Left lung (tissue), 10 donors: ENCODE results near the gene PPM1J. TPM values are rescaled to one million over a fixed set of nuclear protein-coding genes. Genes with fewer than 3 reads are reported as not detected.

ENCODE experiments used
- ATAC-seq: fragments of 200-7000 bp; cut with Tn5 transposase; one replicate; pipeline ENCODE4 v1.9.1; 2020; ENCODE audit warnings: moderate library complexity
- DNase-seq, 4 donors: peaks; one replicate each; pipeline ENCODE4 v3.0.0-alpha.2; 2013 to 2020
- H3K27ac ChIP-seq, 2 donors: fragments of 200-600 bp; sonication (generic) in 1 of 2; one replicate each; pipeline versions ENCODE4 v1.5.0 to v1.8.0; 2020 to 2021
- H3K27me3 ChIP-seq, 2 donors: fragments of 200-600 bp; sonication (generic) in 1 of 2; one replicate each; pipeline versions ENCODE4 v1.5.0 to v1.8.0; 2020 to 2021
- H3K36me3 ChIP-seq, 2 donors: fragments of 200-600 bp; sonication (generic) in 1 of 2; one replicate each; pipeline versions ENCODE4 v1.5.0 to v1.8.0; 2020 to 2021
- H3K4me1 ChIP-seq, 2 donors: fragments of 200-600 bp; one replicate each; pipeline ENCODE4 v1.8.0; 2021
- H3K4me3 ChIP-seq, 2 donors: fragments of 200-600 bp; sonication (generic) in 1 of 2; one replicate each; pipeline versions ENCODE4 v1.5.0 to v1.8.0; 2020 to 2021; ENCODE audit warnings: mild to moderate bottlenecking in 1 of 2
- H3K9me3 ChIP-seq, 2 donors: fragments of 200-600 bp; sonication (generic) in 1 of 2; one replicate each; pipeline versions ENCODE4 v1.5.0 to v1.8.0; 2020 to 2021
- CTCF ChIP-seq, 2 donors: fragments of 200-600 bp; sonication (generic) in 1 of 2; IDR thresholded peaks; one replicate each; pipeline versions ENCODE4 v1.5.0 to v1.8.0; 2021; ENCODE audit warnings: antibody characterized with exemption in 2 of 2
- intact Hi-C, 2 donors: fragments of 100-400 bp; cut with DNase I; formaldehyde crosslinking; loops; one replicate each; pipeline versions ENCODE4 v1.11.2 to v1.14.2; 2022
- polyA plus RNA-seq, 6 donors: library from polyadenylated mRNA; unstranded; fragments of 120-200 nt; gene quantifications; one replicate each; pipeline ENCODE4 v1.2.1, GENCODE V29; 2013; ENCODE audit not compliant: insufficient read length in 6 of 6
- total RNA-seq, 2 donors: library from RNA; stranded (reverse); fragmentation: NEBNext Ultra II Directional; extraction: Animal tissue kit (Norgen Biotek cat#: 25700); gene quantifications; one replicate each; pipeline ENCODE4 v1.2.1, GENCODE V29; 2021
- donor health status: DM: no; HTN: yes; CAD: no.
- donor health status: DM: no; HTN: no; CAD: no.

The PPM1J gene
- total and polyA plus RNA-seq, 8 donors, result 0.47 to 0.93 (median 0.65) TPM

- H3K27me3 ChIP-seq, result peaks cover 0 to 51% of the 10 kb centered on the region in 2 donors
- no peak overlapping the region for H3K27ac ChIP-seq
- H3K9me3 ChIP-seq, result no peaks in the 10 kb centered on the region
- no peak overlapping the region for H3K4me3 ChIP-seq
- DNase-seq (no peak), ATAC-seq (no peak)
- no peaks in the 10 kb centered on the region for H3K36me3 ChIP-seq
- peaks cover 13 to 34% of the 10 kb centered on the region in 2 donors for H3K4me1 ChIP-seq
- intact Hi-C loops, result loop anchor here (5.0 to 10.0 kb wide), 2 partner anchors 83 to 85 kb away; no protein-coding TSS in a partner anchor
- no peak for TF ChIP-seq CTCF (IDR thresholded peaks at IDR 0.05)
Measured at GRCh38 chr1:112719706-112720105, 4.6 kb upstream of the PPM1J start.

GRCh38 chr1:112718691-112719418 lies 3.7 kb upstream of the PPM1J start:
- H3K27me3 ChIP-seq, result peaks cover 0 to 59% of the 10 kb centered on the region in 2 donors
- no peaks in the 10 kb centered on the region for H3K9me3 ChIP-seq
- peaks cover 13 to 42% of the 10 kb centered on the region in 2 donors for H3K4me1 ChIP-seq
- peak; percentile 27 for ATAC-seq
- no peak overlapping the region for H3K4me3 ChIP-seq
- intact Hi-C loops, result loop anchor here in 1 of 2 donors (5.0 kb wide), 1 partner anchor 83 kb away; no protein-coding TSS in a partner anchor
- TF ChIP-seq CTCF (IDR thresholded peaks at IDR 0.05), result peak; percentile 86 to 90
- H3K36me3 ChIP-seq, result no peaks in the 10 kb centered on the region
- no peak overlapping the region for H3K27ac ChIP-seq
- peak in 3 of 4 donors; percentile 77 to 98 (median 81) for DNase-seq

GRCh38 chr1:112717263-112717873 lies 2.2 kb upstream of the PPM1J start:
- Histone ChIP-seq H3K9me3 (no peaks in the 10 kb centered on the region), H3K27me3 (peaks cover 0 to 45% of the 10 kb centered on the region in 2 donors), H3K4me3 (no peak overlapping the region), H3K36me3 (no peaks in the 10 kb centered on the region), H3K4me1 (peaks cover 13 to 40% of the 10 kb centered on the region in 2 donors), H3K27ac (no peak overlapping the region)
- no peak for DNase-seq
- no peak for TF ChIP-seq CTCF (IDR thresholded peaks at IDR 0.05)
- intact Hi-C loops, result loop anchor here in 1 of 2 donors (5.0 kb wide), 1 partner anchor 85 kb away; no protein-coding TSS in a partner anchor
- ATAC-seq, result no peak

GRCh38 chr1:112716133-112716720 lies 1.1 kb upstream of the PPM1J start:
- peak; percentile 91 to 98 for TF ChIP-seq CTCF (IDR thresholded peaks at IDR 0.05)

More at GRCh38 chr1:112716133-112716720, 1.1 kb upstream of the PPM1J start:
- ATAC-seq, result peak; percentile 81
- no peaks in the 10 kb centered on the region for H3K36me3 ChIP-seq
- peak overlapping the region in 1 of 2 donors; percentile 58 for H3K27ac ChIP-seq
- H3K4me1 ChIP-seq, result peaks cover 13 to 37% of the 10 kb centered on the region in 2 donors
- intact Hi-C loops, result loop anchor here in 1 of 2 donors (5.0 kb wide), 1 partner anchor 86 kb away; no protein-coding TSS in a partner anchor
- no peaks in the 10 kb centered on the region for H3K9me3 ChIP-seq
- peaks cover 0 to 38% of the 10 kb centered on the region in 2 donors for H3K27me3 ChIP-seq
- peak; percentile 87 to 94 (median 88) for DNase-seq
- peak overlapping the region in 1 of 2 donors; percentile 56 for H3K4me3 ChIP-seq
